ENCODE measurements around the gene APOM. TPM values are rescaled to one million over a fixed set of nuclear protein-coding genes. Genes with fewer than 3 reads are reported as not detected.

APOM gene
- total and polyA plus RNA-seq, 3 donors from 2014 or later = 7.5 to 27.9 (median 9.8) TPM

- DNase-seq = no peak
- no peak overlapping the region for H3K4me3 ChIP-seq
- H3K36me3 ChIP-seq (ENCODE audit: low read depth, missing control alignments) = no peaks in the 10 kb centered on the region
- 57 to 65% methylated on average over 3 of the region's 3 CpGs for WGBS, 2 donors
- H3K27ac ChIP-seq = no peak overlapping the region
- H3K27me3 ChIP-seq = no peaks in the 10 kb centered on the region
- H3K4me1 ChIP-seq = peaks cover 10% of the 10 kb centered on the region
- H3K9me3 ChIP-seq = no peaks in the 10 kb centered on the region
- no peak for TF ChIP-seq POLR2A (IDR thresholded peaks at IDR 0.05)
- TF ChIP-seq CTCF (IDR thresholded peaks at IDR 0.05) = no peak
- intact Hi-C loops (cut with DNase I; ENCODE audit: low total_unique reads) = no loop called here
Measured at GRCh38 chr6:31697555-31697954, 41.9 kb downstream of the APOM start.

GRCh38 chr6:31700740-31701401 is 45.2 kb downstream of the APOM start:
- Histone ChIP-seq H3K27me3 (no peaks in the 10 kb centered on the region), H3K36me3 (ENCODE audit: low read depth, missing control alignments) (no peaks in the 10 kb centered on the region), H3K4me3 (no peak overlapping the region), H3K27ac (no peak overlapping the region), H3K4me1 (peaks cover 10% of the 10 kb centered on the region), H3K9me3 (no peaks in the 10 kb centered on the region)
- intact Hi-C loops (cut with DNase I; ENCODE audit: low total_unique reads) = no loop called here
- WGBS, 2 donors = 86 to 91% methylated on average over 5 of the region's 5 CpGs
- no peak for TF ChIP-seq CTCF (IDR thresholded peaks at IDR 0.05)
- no peak for TF ChIP-seq POLR2A (IDR thresholded peaks at IDR 0.05)
- no peak for DNase-seq

GRCh38 chr6:31701666-31702404 is 46.1 kb downstream of the APOM start:
- DNase-seq = no peak
- Histone ChIP-seq H3K9me3 (no peaks in the 10 kb centered on the region), H3K4me1 (peaks cover 10% of the 10 kb centered on the region), H3K4me3 (peak overlapping the region; percentile 82 to 85), H3K36me3 (ENCODE audit: low read depth, missing control alignments) (no peaks in the 10 kb centered on the region), H3K27ac (peak overlapping the region; percentile 82 to 97), H3K27me3 (no peaks in the 10 kb centered on the region)
- intact Hi-C loops (cut with DNase I; ENCODE audit: low total_unique reads) = no loop called here
- 18 to 26% methylated on average over 6 to 7 of the region's 7 CpGs for WGBS, 2 donors
- TF ChIP-seq POLR2A (IDR thresholded peaks at IDR 0.05) (no peak), CTCF (IDR thresholded peaks at IDR 0.05) (no peak)

GRCh38 chr6:31702405-31702818 is 46.7 kb downstream of the APOM start:
- DNase-seq = peak; percentile 49
- WGBS, 2 donors = 0% methylated on average over 10 of the region's 10 CpGs
- Histone ChIP-seq H3K27me3 (no peaks in the 10 kb centered on the region), H3K27ac (peak overlapping the region; percentile 82 to 97), H3K4me1 (peaks cover 10% of the 10 kb centered on the region), H3K36me3 (ENCODE audit: low read depth, missing control alignments) (no peaks in the 10 kb centered on the region), H3K9me3 (no peaks in the 10 kb centered on the region), H3K4me3 (peak overlapping the region; percentile 82 to 85)
- intact Hi-C loops (cut with DNase I; ENCODE audit: low total_unique reads) = no loop called here
- no peak for TF ChIP-seq CTCF (IDR thresholded peaks at IDR 0.05)
- no peak for TF ChIP-seq POLR2A (IDR thresholded peaks at IDR 0.05)

All from testis (tissue), 3 donors.